ENCODE data around the gene RPP25L. TPM values are rescaled to one million over a fixed set of nuclear protein-coding genes. Genes with fewer than 3 reads are reported as not detected.

RPP25L gene
- total RNA-seq, 1 experiment from 2014 or later = 42.8 TPM

- Mint-ChIP-seq H3K4me1 (ENCODE audit: insufficient read depth, unreplicated experiment) (no peaks in the 10 kb centered on the region), H3K4me3 (ENCODE audit: unreplicated experiment) (no peak overlapping the region), H3K27ac (ENCODE audit: low read depth, unreplicated experiment) (no peak overlapping the region), H3K27me3 (ENCODE audit: insufficient read depth, unreplicated experiment) (peaks cover 49% of the 10 kb centered on the region), H3K36me3 (ENCODE audit: insufficient read depth, unreplicated experiment) (no peaks in the 10 kb centered on the region), H3K9me3 (ENCODE audit: unreplicated experiment) (no peaks in the 10 kb centered on the region)
- no peak for DNase-seq (ENCODE audit: unreplicated experiment)
- no TSS peak for BruUV-seq (replicated peaks)
- CTCF ChIA-PET = interaction anchor here (0.6 to 5.0 kb wide), 7 partner anchors 9 to 1817 kb away, joined by 3 to 35 read pairs (median 4); no protein-coding TSS in a partner anchor
- intact Hi-C loops (cut with micrococcal nuclease) = no loop called here
- TF ChIP-seq, protein P1, sequence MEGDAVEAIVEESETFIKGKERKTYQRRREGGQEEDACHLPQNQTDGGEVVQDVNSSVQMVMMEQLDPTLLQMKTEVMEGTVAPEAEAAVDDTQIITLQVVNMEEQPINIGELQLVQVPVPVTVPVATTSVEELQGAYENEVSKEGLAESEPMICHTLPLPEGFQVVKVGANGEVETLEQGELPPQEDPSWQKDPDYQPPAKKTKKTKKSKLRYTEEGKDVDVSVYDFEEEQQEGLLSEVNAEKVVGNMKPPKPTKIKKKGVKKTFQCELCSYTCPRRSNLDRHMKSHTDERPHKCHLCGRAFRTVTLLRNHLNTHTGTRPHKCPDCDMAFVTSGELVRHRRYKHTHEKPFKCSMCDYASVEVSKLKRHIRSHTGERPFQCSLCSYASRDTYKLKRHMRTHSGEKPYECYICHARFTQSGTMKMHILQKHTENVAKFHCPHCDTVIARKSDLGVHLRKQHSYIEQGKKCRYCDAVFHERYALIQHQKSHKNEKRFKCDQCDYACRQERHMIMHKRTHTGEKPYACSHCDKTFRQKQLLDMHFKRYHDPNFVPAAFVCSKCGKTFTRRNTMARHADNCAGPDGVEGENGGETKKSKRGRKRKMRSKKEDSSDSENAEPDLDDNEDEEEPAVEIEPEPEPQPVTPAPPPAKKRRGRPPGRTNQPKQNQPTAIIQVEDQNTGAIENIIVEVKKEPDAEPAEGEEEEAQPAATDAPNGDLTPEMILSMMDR (IDR thresholded peaks at IDR 0.05; ENCODE audit: unreplicated experiment) = no peak
- POLR2A ChIA-PET = no interaction called here
Measured at GRCh38 chr9:34579104-34579807, 32.6 kb downstream of the RPP25L start.

GRCh38 chr9:34578241-34579103 lies 33.4 kb downstream of the RPP25L start:
- no peaks in the 10 kb centered on the region for H3K36me3 Mint-ChIP-seq (ENCODE audit: insufficient read depth, unreplicated experiment)
- no TSS peak for BruUV-seq (replicated peaks)
- ChIA-PET POLR2A (no interaction called here), CTCF (interaction anchor here (5.0 kb wide), 1 partner anchor 13 kb away, joined by 35 read pairs; no protein-coding TSS in a partner anchor)
- TF ChIP-seq, protein P1 (IDR thresholded peaks at IDR 0.05; ENCODE audit: unreplicated experiment) = no peak
- intact Hi-C loops (cut with micrococcal nuclease) = no loop called here
- no peak overlapping the region for H3K27ac Mint-ChIP-seq (ENCODE audit: low read depth, unreplicated experiment)
- no peak overlapping the region for H3K4me3 Mint-ChIP-seq (ENCODE audit: unreplicated experiment)
- H3K9me3 Mint-ChIP-seq (ENCODE audit: unreplicated experiment) = no peaks in the 10 kb centered on the region
- no peaks in the 10 kb centered on the region for H3K4me1 Mint-ChIP-seq (ENCODE audit: insufficient read depth, unreplicated experiment)
- DNase-seq (ENCODE audit: unreplicated experiment) = no peak
- H3K27me3 Mint-ChIP-seq (ENCODE audit: insufficient read depth, unreplicated experiment) = peaks cover 44% of the 10 kb centered on the region

GRCh38 chr9:34577400-34578240 lies 34.3 kb downstream of the RPP25L start:
- Mint-ChIP-seq H3K4me3 (ENCODE audit: unreplicated experiment) (no peak overlapping the region), H3K36me3 (ENCODE audit: insufficient read depth, unreplicated experiment) (no peaks in the 10 kb centered on the region), H3K27ac (ENCODE audit: low read depth, unreplicated experiment) (no peak overlapping the region), H3K27me3 (ENCODE audit: insufficient read depth, unreplicated experiment) (peaks cover 44% of the 10 kb centered on the region), H3K4me1 (ENCODE audit: insufficient read depth, unreplicated experiment) (no peaks in the 10 kb centered on the region), H3K9me3 (ENCODE audit: unreplicated experiment) (no peaks in the 10 kb centered on the region)
- DNase-seq (ENCODE audit: unreplicated experiment) = no peak
- ChIA-PET CTCF (interaction anchor here (1.1 to 2.7 kb wide), 2 partner anchors 14 to 77 kb away, joined by 4 to 13 read pairs; no protein-coding TSS in a partner anchor), POLR2A (no interaction called here)
- intact Hi-C loops (cut with micrococcal nuclease) = no loop called here
- TF ChIP-seq, protein P1 (IDR thresholded peaks at IDR 0.05; ENCODE audit: unreplicated experiment) = no peak
- BruUV-seq (replicated peaks) = no TSS peak
